SK-N-SH treated with all-trans-retinoic acid at 6 μM for 48 hours (cell line): Measurements from ENCODE around the gene KRABD2.
A peak's percentile ranks its signal among the peaks of the same experiment; 100 is the strongest.
"Not testable (repeated sequence)": the region's sequence is repeated elsewhere in the genome, so short reads cannot be mapped to it uniquely, and the experiment has no call there.

ENCODE experiments used
- ATAC-seq: fragments of 200-7000 bp; cut with Tn5 transposase; 3 replicates; pipeline ENCODE4 v1.9.1; 2020; ENCODE audit warnings: mild to moderate bottlenecking, moderate library complexity
- ARNTL ChIP-seq: fragments of 450-650 bp; formaldehyde crosslinking; IDR thresholded peaks from 2 replicates; pipeline ENCODE4 v1.5.0; 2020; ENCODE audit warnings: low read depth, mild to moderate bottlenecking, moderate library complexity, borderline replicate concordance
- BACH2 ChIP-seq: fragments of 250-450 bp; sonication (Bioruptor Pico); IDR thresholded peaks from 2 replicates; pipeline ENCODE4 v1.9.0; 2021; ENCODE audit warnings: mild to moderate bottlenecking, borderline replicate concordance
- CSDC2 ChIP-seq: fragments of 250-450 bp; sonication (Bioruptor Pico); IDR thresholded peaks from 2 replicates; pipeline ENCODE4 v1.5.0; 2020; ENCODE audit warnings: mild to moderate bottlenecking, moderate library complexity
- ESRRG ChIP-seq: fragments of 250-450 bp; sonication (Bioruptor Pico); IDR thresholded peaks from 2 replicates; pipeline ENCODE4 v1.6.1; 2021; ENCODE audit warnings: mild to moderate bottlenecking
- GLIS3 ChIP-seq: fragments of 250-450 bp; sonication (Bioruptor Pico); IDR thresholded peaks from 2 replicates; pipeline ENCODE4 v1.5.0; 2020; ENCODE audit warnings: mild to moderate bottlenecking, moderate library complexity
- ISL1 ChIP-seq: fragments of 250-450 bp; sonication (Bioruptor Pico); IDR thresholded peaks from 2 replicates; pipeline ENCODE4 v2.1.2; 2022; ENCODE audit warnings: mild to moderate bottlenecking, moderate library complexity
- OSR1 ChIP-seq: fragments of 250-450 bp; sonication (Bioruptor Pico); IDR thresholded peaks from 2 replicates; pipeline ENCODE4 v1.8.0; 2022; ENCODE audit warnings: moderate library complexity, mild to moderate bottlenecking, inconsistent platforms
- PPARA ChIP-seq: fragments of 250-450 bp; sonication (Bioruptor Pico); IDR thresholded peaks from 2 replicates; pipeline ENCODE4 v1.5.0; 2020; ENCODE audit warnings: mild to moderate bottlenecking, borderline replicate concordance
- RARB ChIP-seq: fragments of 250-450 bp; sonication (Bioruptor Pico); IDR thresholded peaks from 2 replicates; pipeline ENCODE4 v1.8.0; 2021; ENCODE audit warnings: mild to moderate bottlenecking, moderate library complexity
- SNAI2 ChIP-seq: fragments of 250-450 bp; sonication (Bioruptor Pico); IDR thresholded peaks from 2 replicates; pipeline ENCODE4 v1.5.0; 2020; ENCODE audit warnings: mild to moderate bottlenecking, moderate library complexity
- TCF4 ChIP-seq: fragments of 250-450 bp; sonication (Bioruptor Pico); IDR thresholded peaks from 2 replicates; pipeline ENCODE4 v1.8.0; 2021; ENCODE audit warnings: mild to moderate bottlenecking, moderate library complexity, borderline replicate concordance
- ZC3H10 ChIP-seq: fragments of 250-450 bp; sonication (Bioruptor Pico); IDR thresholded peaks from 2 replicates; pipeline ENCODE4 v1.5.1; 2021; ENCODE audit warnings: mild to moderate bottlenecking, moderate library complexity
- ZFP3 ChIP-seq: fragments of 250-450 bp; sonication (Bioruptor Pico); IDR thresholded peaks from 2 replicates; pipeline ENCODE4 v1.5.0; 2020; ENCODE audit warnings: mild to moderate bottlenecking, moderate library complexity
- ZFP30 ChIP-seq: fragments of 450-650 bp; formaldehyde crosslinking; IDR thresholded peaks from 2 replicates; pipeline ENCODE4 v1.5.0; 2022; ENCODE audit warnings: mild to moderate bottlenecking, moderate library complexity
- ZNF70 ChIP-seq: fragments of 450-650 bp; formaldehyde crosslinking; IDR thresholded peaks from 2 replicates; pipeline ENCODE4 v1.5.0; 2020; ENCODE audit warnings: mild to moderate bottlenecking, moderate library complexity
- ZNF8 ChIP-seq: fragments of 450-650 bp; formaldehyde crosslinking; IDR thresholded peaks from 2 replicates; pipeline ENCODE4 v1.5.0; 2020; ENCODE audit warnings: mild to moderate bottlenecking, moderate library complexity
- TF ChIP-seq, protein P1 (sequence below): fragments of 250-450 bp; sonication (Bioruptor Pico); IDR thresholded peaks from 2 replicates; pipeline ENCODE4 v1.5.1; 2021; ENCODE audit warnings: mild to moderate bottlenecking, moderate library complexity
- TF ChIP-seq, protein P2 (sequence below): fragments of 250-450 bp; sonication (Bioruptor Pico); IDR thresholded peaks from 2 replicates; pipeline ENCODE4 v1.5.0; 2020; ENCODE audit warnings: mild to moderate bottlenecking, moderate library complexity
- TF ChIP-seq, protein P3 (sequence below): fragments of 250-450 bp; sonication (Bioruptor Pico); IDR thresholded peaks from 2 replicates; pipeline ENCODE4 v1.8.0; 2020; ENCODE audit warnings: mild to moderate bottlenecking, moderate library complexity, borderline replicate concordance
- TF ChIP-seq, protein P4 (sequence below): fragments of 250-450 bp; sonication (Bioruptor Pico); IDR thresholded peaks from 2 replicates; pipeline ENCODE4 v1.5.1; 2020; ENCODE audit warnings: low read depth, mild to moderate bottlenecking, moderate library complexity

The KRABD2 gene

DNA sequence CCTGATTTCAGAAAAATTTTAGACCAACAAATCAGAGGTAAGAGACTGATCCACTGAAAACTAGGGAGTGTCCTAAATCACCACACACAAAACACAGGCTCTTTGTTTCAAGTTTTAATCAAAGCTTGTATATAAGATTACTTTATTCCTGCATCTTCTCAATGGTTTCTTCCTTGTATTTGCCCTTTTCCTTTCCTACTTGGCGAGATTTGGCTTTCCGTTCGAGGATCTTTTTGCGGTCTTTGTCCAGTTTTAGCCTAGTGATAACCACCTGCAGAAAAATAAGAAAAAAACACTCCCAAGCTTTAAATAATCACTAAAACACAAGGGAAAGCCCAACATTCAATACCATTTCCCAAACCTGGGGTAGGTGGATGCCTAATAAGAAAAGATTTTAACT lies 918 bp upstream of the KRABD2 start:
- ATAC-seq, result no peak
- TF ChIP-seq SNAI2 (CRISPR knock-in tag), result no peak
- no peak for TF ChIP-seq ZFP3 (CRISPR knock-in tag)
- no peak for TF ChIP-seq ESRRG
- no peak for TF ChIP-seq PPARA (CRISPR knock-in tag)
- TF ChIP-seq, protein P1, sequence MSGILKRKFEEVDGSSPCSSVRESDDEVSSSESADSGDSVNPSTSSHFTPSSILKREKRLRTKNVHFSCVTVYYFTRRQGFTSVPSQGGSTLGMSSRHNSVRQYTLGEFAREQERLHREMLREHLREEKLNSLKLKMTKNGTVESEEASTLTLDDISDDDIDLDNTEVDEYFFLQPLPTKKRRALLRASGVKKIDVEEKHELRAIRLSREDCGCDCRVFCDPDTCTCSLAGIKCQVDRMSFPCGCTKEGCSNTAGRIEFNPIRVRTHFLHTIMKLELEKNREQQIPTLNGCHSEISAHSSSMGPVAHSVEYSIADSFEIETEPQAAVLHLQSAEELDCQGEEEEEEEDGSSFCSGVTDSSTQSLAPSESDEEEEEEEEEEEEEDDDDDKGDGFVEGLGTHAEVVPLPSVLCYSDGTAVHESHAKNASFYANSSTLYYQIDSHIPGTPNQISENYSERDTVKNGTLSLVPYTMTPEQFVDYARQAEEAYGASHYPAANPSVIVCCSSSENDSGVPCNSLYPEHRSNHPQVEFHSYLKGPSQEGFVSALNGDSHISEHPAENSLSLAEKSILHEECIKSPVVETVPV (CRISPR knock-in tag), result no peak
- no peak for TF ChIP-seq BACH2 (CRISPR knock-in tag)
- no peak for TF ChIP-seq ZC3H10 (CRISPR knock-in tag)
- TF ChIP-seq, protein P2, sequence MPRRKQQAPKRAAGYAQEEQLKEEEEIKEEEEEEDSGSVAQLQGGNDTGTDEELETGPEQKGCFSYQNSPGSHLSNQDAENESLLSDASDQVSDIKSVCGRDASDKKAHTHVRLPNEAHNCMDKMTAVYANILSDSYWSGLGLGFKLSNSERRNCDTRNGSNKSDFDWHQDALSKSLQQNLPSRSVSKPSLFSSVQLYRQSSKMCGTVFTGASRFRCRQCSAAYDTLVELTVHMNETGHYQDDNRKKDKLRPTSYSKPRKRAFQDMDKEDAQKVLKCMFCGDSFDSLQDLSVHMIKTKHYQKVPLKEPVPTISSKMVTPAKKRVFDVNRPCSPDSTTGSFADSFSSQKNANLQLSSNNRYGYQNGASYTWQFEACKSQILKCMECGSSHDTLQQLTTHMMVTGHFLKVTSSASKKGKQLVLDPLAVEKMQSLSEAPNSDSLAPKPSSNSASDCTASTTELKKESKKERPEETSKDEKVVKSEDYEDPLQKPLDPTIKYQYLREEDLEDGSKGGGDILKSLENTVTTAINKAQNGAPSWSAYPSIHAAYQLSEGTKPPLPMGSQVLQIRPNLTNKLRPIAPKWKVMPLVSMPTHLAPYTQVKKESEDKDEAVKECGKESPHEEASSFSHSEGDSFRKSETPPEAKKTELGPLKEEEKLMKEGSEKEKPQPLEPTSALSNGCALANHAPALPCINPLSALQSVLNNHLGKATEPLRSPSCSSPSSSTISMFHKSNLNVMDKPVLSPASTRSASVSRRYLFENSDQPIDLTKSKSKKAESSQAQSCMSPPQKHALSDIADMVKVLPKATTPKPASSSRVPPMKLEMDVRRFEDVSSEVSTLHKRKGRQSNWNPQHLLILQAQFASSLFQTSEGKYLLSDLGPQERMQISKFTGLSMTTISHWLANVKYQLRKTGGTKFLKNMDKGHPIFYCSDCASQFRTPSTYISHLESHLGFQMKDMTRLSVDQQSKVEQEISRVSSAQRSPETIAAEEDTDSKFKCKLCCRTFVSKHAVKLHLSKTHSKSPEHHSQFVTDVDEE (CRISPR knock-in tag), result no peak
- TF ChIP-seq RARB (CRISPR knock-in tag), result no peak
- TF ChIP-seq, protein P3, sequence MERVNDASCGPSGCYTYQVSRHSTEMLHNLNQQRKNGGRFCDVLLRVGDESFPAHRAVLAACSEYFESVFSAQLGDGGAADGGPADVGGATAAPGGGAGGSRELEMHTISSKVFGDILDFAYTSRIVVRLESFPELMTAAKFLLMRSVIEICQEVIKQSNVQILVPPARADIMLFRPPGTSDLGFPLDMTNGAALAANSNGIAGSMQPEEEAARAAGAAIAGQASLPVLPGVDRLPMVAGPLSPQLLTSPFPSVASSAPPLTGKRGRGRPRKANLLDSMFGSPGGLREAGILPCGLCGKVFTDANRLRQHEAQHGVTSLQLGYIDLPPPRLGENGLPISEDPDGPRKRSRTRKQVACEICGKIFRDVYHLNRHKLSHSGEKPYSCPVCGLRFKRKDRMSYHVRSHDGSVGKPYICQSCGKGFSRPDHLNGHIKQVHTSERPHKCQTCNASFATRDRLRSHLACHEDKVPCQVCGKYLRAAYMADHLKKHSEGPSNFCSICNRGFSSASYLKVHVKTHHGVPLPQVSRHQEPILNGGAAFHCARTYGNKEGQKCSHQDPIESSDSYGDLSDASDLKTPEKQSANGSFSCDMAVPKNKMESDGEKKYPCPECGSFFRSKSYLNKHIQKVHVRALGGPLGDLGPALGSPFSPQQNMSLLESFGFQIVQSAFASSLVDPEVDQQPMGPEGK (CRISPR knock-in tag), result no peak
- no peak for TF ChIP-seq ISL1 (CRISPR knock-in tag)
- TF ChIP-seq ARNTL (CRISPR knock-in tag), result no peak
- TF ChIP-seq OSR1 (CRISPR knock-in tag), result no peak
- no peak for TF ChIP-seq GLIS3
- no peak for TF ChIP-seq TCF4 (CRISPR knock-in tag)
- TF ChIP-seq CSDC2 (CRISPR knock-in tag), result no peak
- TF ChIP-seq ZNF8, result no peak
- no peak for TF ChIP-seq ZNF70 (CRISPR knock-in tag)
- TF ChIP-seq, all 23 proteins: peak for 0

DNA sequence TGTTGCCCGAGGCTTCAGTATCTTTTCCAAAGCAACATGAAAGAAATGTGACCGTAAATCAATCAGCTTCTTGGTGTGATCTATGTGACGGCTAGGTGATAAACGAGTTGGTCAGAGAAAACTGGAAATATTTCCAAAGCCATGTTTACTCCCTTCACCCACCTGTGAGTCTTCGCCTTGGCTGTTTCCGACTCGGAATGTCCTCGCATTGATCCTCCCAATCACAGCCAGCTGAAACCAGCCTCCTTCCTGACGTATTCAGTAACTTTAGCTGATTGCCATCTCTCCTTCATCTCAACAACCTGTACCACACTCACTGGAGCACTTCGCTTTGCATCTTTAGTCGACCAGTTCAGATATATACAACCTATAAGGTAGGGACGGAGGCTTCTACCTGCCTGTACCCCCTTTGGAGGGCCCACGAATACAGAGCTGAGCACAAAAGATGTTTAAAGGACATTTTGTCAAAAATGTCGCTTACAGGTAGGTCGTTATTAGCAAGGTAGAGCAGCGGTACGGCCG lies 705 bp downstream of the KRABD2 start:
- peak; percentile 47 for ATAC-seq
- TF ChIP-seq, protein P1 (CRISPR knock-in tag), result no peak
- TF ChIP-seq ZFP3 (CRISPR knock-in tag) (no peak), GLIS3 (no peak), ESRRG (0 out of 2 replicates have a peak, but pooled peaks have one; percentile 52), ZFP30 (CRISPR knock-in tag) (no peak), ZNF8 (no peak)
- TF ChIP-seq, protein P4, sequence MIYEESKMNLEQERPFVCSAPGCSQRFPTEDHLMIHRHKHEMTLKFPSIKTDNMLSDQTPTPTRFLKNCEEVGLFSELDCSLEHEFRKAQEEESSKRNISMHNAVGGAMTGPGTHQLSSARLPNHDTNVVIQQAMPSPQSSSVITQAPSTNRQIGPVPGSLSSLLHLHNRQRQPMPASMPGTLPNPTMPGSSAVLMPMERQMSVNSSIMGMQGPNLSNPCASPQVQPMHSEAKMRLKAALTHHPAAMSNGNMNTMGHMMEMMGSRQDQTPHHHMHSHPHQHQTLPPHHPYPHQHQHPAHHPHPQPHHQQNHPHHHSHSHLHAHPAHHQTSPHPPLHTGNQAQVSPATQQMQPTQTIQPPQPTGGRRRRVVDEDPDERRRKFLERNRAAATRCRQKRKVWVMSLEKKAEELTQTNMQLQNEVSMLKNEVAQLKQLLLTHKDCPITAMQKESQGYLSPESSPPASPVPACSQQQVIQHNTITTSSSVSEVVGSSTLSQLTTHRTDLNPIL (CRISPR knock-in tag), result no peak
- TF ChIP-seq, protein P3 (CRISPR knock-in tag), result peak; percentile 31; the same call in 1 of the 2 replicates

DNA sequence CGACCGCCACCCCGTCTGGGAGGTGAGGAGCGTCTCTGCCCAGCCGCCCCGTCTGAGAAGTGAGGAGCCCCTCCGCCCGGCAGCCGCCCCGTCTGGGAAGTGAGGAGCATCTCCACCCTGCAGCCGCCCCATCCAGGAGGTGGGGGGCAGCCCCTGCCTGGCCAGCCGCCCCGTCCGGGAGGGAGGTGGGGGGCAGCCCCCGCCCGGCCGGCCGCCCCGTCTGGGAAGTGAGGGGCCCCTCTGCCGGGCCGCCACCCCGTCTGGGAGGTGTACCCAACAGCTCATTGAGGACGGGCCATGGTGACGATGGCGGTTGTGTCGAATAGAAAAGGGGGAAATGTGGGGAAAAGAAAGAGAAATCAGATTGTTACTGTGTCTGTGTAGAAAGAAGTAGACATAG lies 2.6 kb downstream of the KRABD2 start:
- not testable (repeated sequence) for ATAC-seq
